Breast epithelium (tissue), 4 donors: ENCODE results near the gene PDHX. TPM values are rescaled to one million over a fixed set of nuclear protein-coding genes. Genes with fewer than 3 reads are reported as not detected.

ENCODE experiments used
- DNase-seq, 2 donors: peaks; one replicate each; pipeline ENCODE4 v3.0.0-alpha.2; 2019; ENCODE audit warnings: low spot score in 2 of 2
- H3K27ac ChIP-seq, 2 donors: fragments of 200-600 bp; sonication (generic) in 1 of 2; one replicate each; pipeline ENCODE4 v1.5.1; 2016 to 2019; ENCODE audit warnings: mild to moderate bottlenecking in 1 of 2
- H3K27me3 ChIP-seq, 2 donors: fragments of 200-600 bp; sonication (generic) in 1 of 2; one replicate each; pipeline versions ENCODE4 v1.5.1 to v1.6.0; 2017 to 2019; ENCODE audit warnings: control low read depth in 1 of 2, mild to moderate bottlenecking in 1 of 2
- H3K36me3 ChIP-seq: fragments of 200-600 bp; one replicate; pipeline ENCODE4 v1.5.1; 2019
- H3K4me1 ChIP-seq, 2 donors: fragments of 200-600 bp; sonication (generic); one replicate each; pipeline ENCODE4 v1.5.1; 2016 to 2019; ENCODE audit warnings: control low read depth in 1 of 2
- H3K4me3 ChIP-seq, 3 donors: fragments of 200-600 bp; sonication (generic); 1 replicate in 2 of 3; 2 replicates in 1 of 3; pipeline ENCODE4 v1.5.1; 2016 to 2019; ENCODE audit warnings: mild to moderate bottlenecking in 3 of 3, moderate library complexity in 2 of 3
- H3K9me3 ChIP-seq, 2 donors: fragments of 200-600 bp; sonication (generic) in 1 of 2; one replicate each; pipeline ENCODE4 v1.5.1; 2016 to 2019; ENCODE audit warnings: control low read depth in 1 of 2
- POLR2A ChIP-seq: fragments of 450-650 bp; IDR thresholded peaks from one replicate; pipeline ENCODE4 v1.6.1; 2016; ENCODE audit warnings: antibody characterized with exemption, mild to moderate bottlenecking, moderate library complexity
- POLR2AphosphoS5 ChIP-seq, 3 donors: sonication (generic); formaldehyde crosslinking; IDR thresholded peaks; one replicate each; pipeline ENCODE4 v1.6.1; 2017; ENCODE audit warnings: antibody characterized with exemption in 3 of 3
- intact Hi-C: fragments of 100-400 bp; cut with DNase I; formaldehyde crosslinking; loops from one replicate; pipeline ENCODE4 v1.15.1; 2023; ENCODE audit warnings: low total_unique reads
- total RNA-seq, 3 donors: library from RNA; depleted of rRNA; stranded (reverse); fragments of >200 nt; gene quantifications; one replicate each; pipeline ENCODE4 v1.1.0, GENCODE V29; 2016
- TF ChIP-seq, protein P1 (sequence below), 3 donors: fragments of 450-650 bp; IDR thresholded peaks; one replicate each; pipeline ENCODE4 v1.5.1; 2016 to 2017; ENCODE audit warnings: antibody characterized with exemption in 3 of 3, mild to moderate bottlenecking in 3 of 3, moderate library complexity in 3 of 3

The PDHX gene
- total RNA-seq = 10 to 100 TPM; 32.1 to 42.7 (median 41.6) TPM

DNA sequence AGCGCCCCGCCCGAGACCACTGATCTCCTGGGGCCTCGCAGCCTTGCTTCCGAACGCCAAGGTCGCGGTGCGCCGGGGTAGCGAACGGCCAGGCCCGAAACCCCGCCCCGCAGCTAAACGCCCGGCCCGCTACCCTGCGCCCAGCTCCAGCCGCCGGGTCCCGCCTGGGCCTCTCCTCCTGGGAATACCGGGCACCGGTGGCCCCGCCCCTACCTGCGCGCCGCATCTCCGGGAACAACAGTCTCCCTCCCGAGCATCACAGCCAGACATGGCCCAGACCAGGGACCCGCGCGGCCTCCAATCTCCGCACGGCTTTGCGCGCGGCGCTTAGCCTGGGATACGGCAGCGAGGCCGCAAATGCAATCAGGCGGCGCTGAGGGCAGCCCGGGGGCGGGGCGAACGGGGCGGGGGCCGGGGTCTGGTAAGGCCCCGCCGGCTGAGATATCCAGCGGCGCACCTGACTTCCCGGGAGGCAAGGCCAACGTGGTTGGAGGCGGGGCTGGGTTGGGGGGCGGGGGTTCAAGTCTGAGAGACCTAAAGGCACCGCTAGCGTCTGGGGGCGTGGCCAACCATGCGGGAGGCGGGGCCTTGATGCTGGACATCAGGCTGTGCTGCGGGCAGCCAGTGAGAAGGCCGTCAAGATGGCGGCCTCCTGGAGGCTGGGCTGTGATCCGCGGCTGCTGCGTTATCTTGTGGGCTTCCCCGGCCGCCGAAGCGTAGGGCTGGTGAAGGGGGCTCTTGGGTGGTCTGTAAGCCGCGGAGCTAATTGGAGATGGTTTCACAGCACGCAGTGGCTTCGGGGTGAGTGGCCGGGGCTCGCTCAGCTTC, at the start of gene PDHX, which contains the start of gene APIP:
TSS of gene PDHX (plus strand) at position 604 of the 828 bp plus-strand sequence. CDS start at position 642, 38 bp downstream.
TSS of gene APIP (minus strand) at position 365 of the 828 bp plus-strand sequence. CDS start at position 270, 95 bp downstream.
- DNase-seq = peak; percentile 99 to 100
- Histone ChIP-seq H3K27me3 (no peaks in the 10 kb centered on the region), H3K27ac (peak within 1 kb of the TSS; percentile 94 to 97), H3K9me3 (no peaks in the 10 kb centered on the region), H3K4me3 (peak within 1 kb of the TSS; percentile 81 to 86 (median 82)), H3K4me1 (peaks cover 0 to 8% of the 10 kb centered on the region in 2 donors), H3K36me3 (no peaks in the 10 kb centered on the region)
- TF ChIP-seq POLR2AphosphoS5 (IDR thresholded peaks at IDR 0.05) = peak; percentile 70 to 94 (median 85)
- TF ChIP-seq POLR2A = peak; percentile 95
- TF ChIP-seq, protein P1, sequence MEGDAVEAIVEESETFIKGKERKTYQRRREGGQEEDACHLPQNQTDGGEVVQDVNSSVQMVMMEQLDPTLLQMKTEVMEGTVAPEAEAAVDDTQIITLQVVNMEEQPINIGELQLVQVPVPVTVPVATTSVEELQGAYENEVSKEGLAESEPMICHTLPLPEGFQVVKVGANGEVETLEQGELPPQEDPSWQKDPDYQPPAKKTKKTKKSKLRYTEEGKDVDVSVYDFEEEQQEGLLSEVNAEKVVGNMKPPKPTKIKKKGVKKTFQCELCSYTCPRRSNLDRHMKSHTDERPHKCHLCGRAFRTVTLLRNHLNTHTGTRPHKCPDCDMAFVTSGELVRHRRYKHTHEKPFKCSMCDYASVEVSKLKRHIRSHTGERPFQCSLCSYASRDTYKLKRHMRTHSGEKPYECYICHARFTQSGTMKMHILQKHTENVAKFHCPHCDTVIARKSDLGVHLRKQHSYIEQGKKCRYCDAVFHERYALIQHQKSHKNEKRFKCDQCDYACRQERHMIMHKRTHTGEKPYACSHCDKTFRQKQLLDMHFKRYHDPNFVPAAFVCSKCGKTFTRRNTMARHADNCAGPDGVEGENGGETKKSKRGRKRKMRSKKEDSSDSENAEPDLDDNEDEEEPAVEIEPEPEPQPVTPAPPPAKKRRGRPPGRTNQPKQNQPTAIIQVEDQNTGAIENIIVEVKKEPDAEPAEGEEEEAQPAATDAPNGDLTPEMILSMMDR (IDR thresholded peaks at IDR 0.05) = no peak
- intact Hi-C loops = no loop called here

DNA sequence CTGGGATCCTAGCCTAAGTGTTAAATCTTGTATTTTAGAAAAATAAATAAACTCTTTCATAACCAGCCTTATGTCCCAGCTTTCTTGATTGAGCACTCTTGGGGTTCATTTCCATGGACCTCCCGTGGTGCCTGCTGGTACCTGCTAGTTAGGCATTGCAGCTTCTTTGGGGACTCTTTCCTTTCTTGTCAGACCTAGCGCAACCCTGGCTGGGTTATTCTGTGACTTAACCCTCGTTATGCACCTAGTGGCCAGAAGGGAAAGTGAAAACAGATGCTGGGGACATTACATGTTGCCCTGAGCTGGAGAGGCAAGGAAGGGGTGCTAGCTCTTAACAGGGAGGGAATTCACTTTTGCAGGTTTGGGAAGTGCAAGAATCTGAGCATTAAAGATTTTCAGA, 47.0 kb upstream of the PDHX start:
- no peak overlapping the region for H3K27ac ChIP-seq
- intact Hi-C loops = no loop called here
- no peak for DNase-seq
- TF ChIP-seq POLR2AphosphoS5 (IDR thresholded peaks at IDR 0.05) = no peak
- TF ChIP-seq, protein P1 (IDR thresholded peaks at IDR 0.05) = no peak
- TF ChIP-seq POLR2A = no peak
- no peaks in the 10 kb centered on the region for H3K9me3 ChIP-seq
- no peaks in the 10 kb centered on the region for H3K27me3 ChIP-seq
- H3K4me1 ChIP-seq = no peaks in the 10 kb centered on the region
- H3K4me3 ChIP-seq = no peak overlapping the region
- H3K36me3 ChIP-seq = no peaks in the 10 kb centered on the region

DNA sequence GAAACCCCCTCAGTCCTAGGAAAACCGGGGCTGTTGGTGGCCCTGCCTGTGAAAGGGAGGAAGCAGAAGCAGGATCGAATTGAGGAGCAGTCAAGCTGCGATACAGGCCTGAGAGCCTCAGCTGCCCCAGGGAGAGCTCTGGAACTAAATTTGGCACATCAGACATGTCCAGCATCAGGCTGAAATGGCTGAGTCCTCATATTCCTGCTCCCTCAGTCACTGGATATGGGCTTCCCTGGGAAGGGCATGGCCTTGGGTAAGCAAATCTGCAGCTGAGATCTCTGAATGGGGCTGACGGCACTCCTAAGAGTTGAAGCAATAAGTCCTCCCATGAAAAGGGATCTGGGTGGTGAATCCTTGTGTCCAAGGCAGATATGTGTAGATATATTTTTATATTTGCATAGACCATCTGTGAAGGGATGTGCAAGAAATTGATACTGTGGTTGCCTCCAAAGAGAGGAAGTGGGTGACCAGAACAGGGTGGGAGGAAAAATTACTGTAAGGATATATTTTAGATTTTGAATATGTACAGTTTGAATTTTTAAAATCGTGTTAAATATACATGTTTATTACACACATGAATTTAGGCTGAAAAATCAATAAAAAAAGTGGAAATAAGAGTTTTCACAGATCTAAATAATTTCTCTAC, 45.7 kb upstream of the PDHX start:
- Histone ChIP-seq H3K9me3 (no peaks in the 10 kb centered on the region), H3K27me3 (no peaks in the 10 kb centered on the region), H3K36me3 (no peaks in the 10 kb centered on the region), H3K4me3 (no peak overlapping the region), H3K27ac (no peak overlapping the region), H3K4me1 (no peaks in the 10 kb centered on the region)
- TF ChIP-seq, protein P1 (IDR thresholded peaks at IDR 0.05) = no peak
- intact Hi-C loops = no loop called here
- no peak for DNase-seq

DNA sequence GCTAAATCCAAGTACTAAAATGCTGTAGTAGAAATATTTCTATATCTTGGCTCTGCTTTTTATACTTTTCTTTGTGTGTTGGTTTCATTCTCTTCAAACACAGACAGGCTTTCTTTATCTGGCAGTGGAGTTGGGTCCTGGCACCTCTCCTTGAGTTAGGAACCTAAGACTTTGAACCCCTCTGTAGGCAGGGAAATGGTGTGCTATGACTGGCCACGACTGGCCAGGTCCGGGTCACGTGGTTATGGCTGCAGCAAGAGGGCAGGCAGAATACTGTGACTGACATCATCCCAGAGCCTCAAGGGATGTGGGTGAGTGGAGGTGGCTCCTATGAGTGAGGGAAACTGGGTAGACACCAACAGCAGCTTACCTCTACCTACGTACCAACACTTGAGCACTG, 42.2 kb upstream of the PDHX start:
- H3K9me3 ChIP-seq = no peaks in the 10 kb centered on the region
- H3K27me3 ChIP-seq = no peaks in the 10 kb centered on the region
- no peak overlapping the region for H3K4me3 ChIP-seq
- intact Hi-C loops = no loop called here
- H3K4me1 ChIP-seq = no peaks in the 10 kb centered on the region
- no peak for DNase-seq
- TF ChIP-seq POLR2AphosphoS5 (IDR thresholded peaks at IDR 0.05) = no peak
- TF ChIP-seq, protein P1 (IDR thresholded peaks at IDR 0.05) = no peak
- no peak for TF ChIP-seq POLR2A
- no peak overlapping the region for H3K27ac ChIP-seq
- H3K36me3 ChIP-seq = no peaks in the 10 kb centered on the region
